Smooth muscle cell of the brain vasculature (primary cell): Measurements from ENCODE around the gene AZGP1.
"Not testable (repeated sequence)": the region's sequence is repeated elsewhere in the genome, so short reads cannot be mapped to it uniquely, and the experiment has no call there.

Experiments
- DNase-seq: peaks from one replicate; pipeline ENCODE4 v3.0.0-alpha.2; 2012; ENCODE audit warnings: low read depth, low spot score

Gene AZGP1

GRCh38 chr7:99997545-99998137 is 21.8 kb upstream of the AZGP1 start:
- DNase-seq = no peak

GRCh38 chr7:99996755-99997544 is 21.1 kb upstream of the AZGP1 start:
- DNase-seq = no peak

GRCh38 chr7:99994819-99995218 is 19.0 kb upstream of the AZGP1 start:
- DNase-seq = no peak

GRCh38 chr7:99992330-99993038 is 16.7 kb upstream of the AZGP1 start:
- DNase-seq = no peak

- not testable (repeated sequence) for DNase-seq
Measured at GRCh38 chr7:99991543-99991942, 15.7 kb upstream of the AZGP1 start.

- no peak for DNase-seq
Measured at GRCh38 chr7:99990460-99990852, 14.6 kb upstream of the AZGP1 start.

GRCh38 chr7:99987846-99988245 is 12.0 kb upstream of the AZGP1 start:
- no peak for DNase-seq

- DNase-seq = not testable (repeated sequence)
Measured at GRCh38 chr7:99987306-99987705, 11.5 kb upstream of the AZGP1 start.

- DNase-seq = no peak
Measured at GRCh38 chr7:99984593-99984992, 8.8 kb upstream of the AZGP1 start.

GRCh38 chr7:99981066-99981465 is 5.2 kb upstream of the AZGP1 start:
- DNase-seq = not testable (repeated sequence)

GRCh38 chr7:99980448-99980872 is 4.6 kb upstream of the AZGP1 start:
- DNase-seq = not testable (repeated sequence)

- DNase-seq = not testable (repeated sequence)
Measured at GRCh38 chr7:99979814-99980225, 4.0 kb upstream of the AZGP1 start.

GRCh38 chr7:99976626-99977025 is 795 bp upstream of the AZGP1 start:
- DNase-seq = no peak

GRCh38 chr7:99974681-99975080 is 1.1 kb downstream of the AZGP1 start:
- no peak for DNase-seq

- DNase-seq = not testable (repeated sequence)
Measured at GRCh38 chr7:99973817-99974216, 2.0 kb downstream of the AZGP1 start.

- DNase-seq = no peak
Measured at GRCh38 chr7:99971242-99971641, 4.6 kb downstream of the AZGP1 start.

GRCh38 chr7:99969813-99970212 is 6.0 kb downstream of the AZGP1 start:
- not testable (repeated sequence) for DNase-seq

- DNase-seq = no peak
Measured at GRCh38 chr7:99969298-99969697, 6.5 kb downstream of the AZGP1 start.

- no peak for DNase-seq
Measured at GRCh38 chr7:99958564-99959227, 17.1 kb downstream of the AZGP1 start.

- DNase-seq = no peak
Measured at GRCh38 chr7:99955247-99955646, 20.6 kb downstream of the AZGP1 start.

- not testable (repeated sequence) for DNase-seq
Measured at GRCh38 chr7:99954643-99955042, 21.2 kb downstream of the AZGP1 start.

GRCh38 chr7:99953649-99954048 is 22.2 kb downstream of the AZGP1 start:
- DNase-seq = no peak
